Stimulated activated CD8-positive, alpha-beta memory T cell treated with anti-CD3 and anti-CD28 coated beads, Interleukin-4, amount 100 ng/mL, for 1 hour (primary cell): Measurements from ENCODE around the gene PIK3R1.

Source experiments
- DNase-seq, 2 donors: peaks; one replicate each; pipeline ENCODE4 v3.0.0-alpha.2; 2020; ENCODE audit warnings: low read depth in 2 of 2, low spot score in 1 of 2

The PIK3R1 gene

GRCh38 chr5:68290260-68290674 is 74.7 kb downstream of the PIK3R1 start:
- DNase-seq = no peak

- no peak for DNase-seq
Observed at GRCh38 chr5:68290847-68291246, 75.3 kb downstream of the PIK3R1 start.

DNA sequence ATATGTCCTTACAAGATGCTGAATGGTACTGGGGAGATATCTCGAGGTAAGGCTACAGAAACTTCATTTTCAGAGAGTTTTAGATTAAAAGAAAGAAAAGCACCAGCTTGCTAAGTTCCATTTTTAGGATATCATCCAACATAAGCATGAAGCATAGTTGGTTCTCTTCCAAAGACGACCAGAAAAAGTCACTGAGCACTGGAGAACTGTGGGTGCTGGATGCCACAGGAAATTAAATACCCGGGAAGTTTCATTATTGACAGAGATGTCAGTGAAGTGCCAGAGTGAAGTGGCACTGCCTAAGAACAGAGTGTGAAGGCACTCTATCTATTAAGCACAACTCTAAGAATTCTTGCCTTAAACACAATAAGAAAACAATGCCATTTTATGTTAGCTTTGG is 76.8 kb downstream of the PIK3R1 start:
- DNase-seq = no peak

DNA sequence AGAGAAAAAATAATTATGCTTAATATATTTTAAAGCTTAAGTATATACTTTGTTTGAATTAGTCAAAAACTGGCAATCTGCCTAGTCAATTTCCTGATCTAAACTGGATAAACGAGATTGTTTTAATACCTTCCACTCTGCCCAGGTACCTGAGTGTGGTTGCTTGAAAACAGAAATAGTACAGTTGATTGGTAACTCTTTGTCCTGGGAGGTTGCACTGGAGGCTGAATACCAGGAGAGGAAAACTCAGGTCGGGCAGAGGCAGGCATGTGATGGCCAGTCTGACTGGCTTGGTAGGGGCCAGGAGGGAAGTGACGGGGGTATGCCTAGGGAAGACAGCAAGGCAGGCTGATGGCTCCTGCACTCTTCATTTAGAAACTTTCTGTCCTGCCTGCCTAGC is 80.2 kb downstream of the PIK3R1 start:
- no peak for DNase-seq

GRCh38 chr5:68296895-68297294 is 81.3 kb downstream of the PIK3R1 start:
- no peak for DNase-seq

DNA sequence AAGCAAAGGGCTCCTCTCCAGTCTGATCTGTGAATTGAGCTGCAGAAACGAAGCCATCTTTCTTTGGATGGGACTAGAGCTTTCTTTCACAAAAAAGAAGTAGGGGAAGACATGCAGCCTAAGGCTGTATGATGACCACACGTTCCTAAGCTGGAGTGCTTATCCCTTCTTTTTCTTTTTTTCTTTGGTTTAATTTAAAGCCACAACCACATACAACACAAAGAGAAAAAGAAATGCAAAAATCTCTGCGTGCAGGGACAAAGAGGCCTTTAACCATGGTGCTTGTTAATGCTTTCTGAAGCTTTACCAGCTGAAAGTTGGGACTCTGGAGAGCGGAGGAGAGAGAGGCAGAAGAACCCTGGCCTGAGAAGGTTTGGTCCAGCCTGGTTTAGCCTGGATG is 82.1 kb downstream of the PIK3R1 start:
- no peak for DNase-seq

- DNase-seq = no peak
Observed at GRCh38 chr5:68298479-68298878, 82.9 kb downstream of the PIK3R1 start.

- no peak for DNase-seq
Observed at GRCh38 chr5:68299105-68299504, 83.5 kb downstream of the PIK3R1 start.

DNA sequence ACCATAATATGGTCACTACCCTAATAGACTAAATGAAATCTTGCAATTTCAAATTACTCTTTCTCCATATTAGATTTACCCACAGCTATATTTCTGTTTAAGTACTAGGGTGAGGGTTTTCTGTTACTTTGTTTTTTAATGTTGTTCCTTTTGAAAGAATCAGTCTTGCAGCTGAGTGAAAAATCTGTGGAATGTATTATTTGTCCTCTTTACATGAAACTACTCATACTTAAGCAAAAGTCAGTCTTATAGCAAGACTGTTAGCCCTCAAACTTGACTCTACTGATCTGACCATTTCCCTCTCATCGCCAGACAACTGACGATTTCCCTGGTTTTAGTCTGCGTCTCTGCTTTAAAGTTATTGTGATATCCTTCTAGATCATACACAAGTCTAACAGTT is 84.0 kb downstream of the PIK3R1 start:
- no peak for DNase-seq

GRCh38 chr5:68303038-68303738 is 87.6 kb downstream of the PIK3R1 start:
- DNase-seq = no peak

- no peak for DNase-seq
Observed at GRCh38 chr5:68303754-68304420, 88.3 kb downstream of the PIK3R1 start.

DNA sequence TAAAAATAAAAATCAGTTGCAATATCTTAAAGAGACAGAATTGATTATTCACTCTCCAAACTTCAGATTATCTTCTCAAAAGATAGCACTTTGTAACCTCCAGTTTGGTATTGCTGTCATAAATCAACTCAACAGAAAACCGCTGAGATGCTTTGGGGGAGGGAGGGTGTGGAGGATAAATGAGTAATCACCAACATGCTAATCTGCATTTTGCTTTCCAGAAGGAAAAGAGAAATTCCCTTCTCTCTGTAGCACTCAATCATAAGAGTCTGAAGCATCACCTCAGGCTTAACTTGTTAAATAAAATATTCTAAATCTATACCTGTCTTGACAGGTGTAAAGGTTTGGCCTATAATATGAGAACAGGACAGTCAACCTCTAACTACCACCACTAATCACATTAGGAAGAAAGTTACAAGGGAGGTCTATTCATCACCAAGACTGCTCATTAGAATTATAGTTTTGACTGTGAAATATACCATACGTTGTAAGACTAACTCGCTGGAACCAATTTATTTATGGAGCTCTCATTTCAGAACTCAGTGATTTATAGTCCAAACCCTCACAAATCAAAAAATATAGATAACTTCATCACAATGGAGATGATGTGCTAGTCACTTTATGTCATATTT is 89.0 kb downstream of the PIK3R1 start:
- DNase-seq = no peak

DNA sequence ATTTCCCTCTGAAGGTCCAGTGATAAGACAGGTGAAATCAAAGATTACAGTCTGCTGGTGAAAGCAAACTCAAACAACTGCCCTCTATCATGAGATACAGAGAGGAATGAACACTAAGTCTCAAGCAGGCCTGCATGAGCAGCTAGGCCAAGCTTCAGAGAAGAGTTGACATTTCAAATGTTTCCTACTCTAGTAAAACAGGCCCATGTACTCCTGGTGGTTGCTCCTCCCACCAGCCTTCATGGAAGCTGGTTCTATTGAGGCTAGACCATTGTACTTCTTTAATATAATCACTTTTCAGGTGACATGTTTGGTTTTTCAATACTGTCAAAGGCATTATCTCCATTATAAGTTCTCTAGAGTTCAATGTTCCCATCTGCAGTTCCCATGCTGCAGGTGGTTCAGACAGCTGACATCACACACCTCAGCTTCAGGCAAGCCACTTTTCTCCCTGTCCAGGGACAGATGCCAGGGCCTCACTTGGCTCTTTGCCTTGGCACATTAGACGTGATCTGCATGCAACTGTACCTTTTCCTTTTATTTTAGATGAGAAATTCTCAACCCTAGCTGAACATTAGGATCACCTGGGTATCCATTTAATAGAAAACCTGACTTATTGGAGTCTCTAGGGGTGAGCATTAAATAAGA is 89.8 kb downstream of the PIK3R1 start:
- no peak for DNase-seq

DNA sequence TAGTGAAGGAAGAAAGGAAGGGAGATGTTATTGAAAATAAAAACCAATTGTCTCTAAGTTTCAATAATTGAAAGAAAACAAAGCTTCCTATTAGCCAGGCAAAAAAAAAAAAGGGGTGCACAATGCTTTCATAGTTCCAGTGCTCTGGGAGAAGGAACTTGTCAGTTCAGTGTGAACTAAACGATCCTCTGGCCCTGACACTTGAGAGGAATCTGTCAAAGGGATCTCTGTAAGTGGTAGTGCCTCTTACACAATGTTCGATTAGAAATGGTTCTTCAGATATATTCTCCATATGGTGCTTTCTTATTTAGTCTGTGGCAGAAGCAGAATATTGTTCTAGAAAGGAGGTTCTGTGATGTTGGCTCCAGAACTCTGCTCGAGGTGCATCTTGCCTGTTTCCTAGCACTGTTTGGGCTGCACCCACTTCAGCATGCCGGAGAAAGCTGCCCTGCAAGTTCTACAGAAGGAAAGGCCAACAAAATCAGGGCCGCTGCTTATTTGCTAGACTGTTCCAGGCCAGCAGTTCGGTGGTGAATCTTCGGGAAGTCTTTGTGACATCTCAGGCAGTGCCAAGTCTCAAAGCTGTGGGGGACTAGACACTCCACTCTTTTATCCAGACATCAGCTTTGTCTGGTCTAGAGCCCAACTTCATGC is 90.9 kb downstream of the PIK3R1 start:
- DNase-seq = no peak

GRCh38 chr5:68313336-68313735 is 97.8 kb downstream of the PIK3R1 start:
- no peak for DNase-seq

DNA sequence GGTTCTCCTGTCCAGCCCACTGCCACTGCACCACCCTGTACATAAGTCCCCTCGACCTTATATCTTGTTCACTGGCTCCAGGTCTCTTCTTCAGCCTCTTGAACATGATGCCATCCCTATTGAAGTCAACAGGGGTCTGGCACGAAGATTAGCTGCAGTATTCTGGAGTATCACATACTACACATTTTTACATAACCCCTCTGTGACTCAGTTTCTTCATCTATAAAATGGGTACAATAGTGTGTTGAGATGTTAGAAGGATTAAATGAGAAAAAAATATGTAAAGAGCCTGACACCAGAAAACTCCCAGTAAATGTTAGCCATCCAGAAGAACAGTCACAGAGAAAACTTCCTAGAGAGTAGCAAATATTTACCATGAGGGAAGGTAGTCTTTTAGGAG is 98.9 kb downstream of the PIK3R1 start:
- DNase-seq = no peak

DNA sequence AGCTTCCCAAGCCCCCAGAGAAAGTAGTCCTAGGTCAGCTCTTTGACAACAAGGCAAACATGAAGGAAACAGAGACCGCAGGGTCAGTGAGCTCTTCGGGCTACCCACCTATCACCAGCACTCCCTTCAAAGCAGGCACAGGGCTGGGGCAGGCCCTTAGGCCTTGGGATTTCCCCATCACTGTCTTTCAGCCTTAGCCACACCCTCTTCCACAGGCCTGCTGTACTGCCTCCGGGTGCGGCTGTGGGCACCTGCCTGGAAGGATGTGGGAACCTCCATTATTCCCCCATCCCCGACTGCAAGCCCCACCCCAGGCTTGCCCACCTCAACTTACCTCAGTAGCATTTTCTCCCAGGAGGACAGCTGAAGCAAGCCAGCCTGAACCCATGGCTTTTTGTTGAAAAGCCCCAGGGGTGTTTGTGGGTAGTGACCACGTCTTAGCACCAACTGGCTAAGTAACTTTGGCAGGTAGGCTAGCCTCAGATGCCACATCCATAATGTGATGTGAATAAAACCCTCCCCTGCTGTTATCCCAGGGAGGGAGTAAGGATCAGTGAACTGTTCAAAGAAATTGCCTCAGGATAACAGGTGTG is 100.2 kb downstream of the PIK3R1 start:
- no peak for DNase-seq

- no peak for DNase-seq
Observed at GRCh38 chr5:68316469-68316868, 100.9 kb downstream of the PIK3R1 start.

DNA sequence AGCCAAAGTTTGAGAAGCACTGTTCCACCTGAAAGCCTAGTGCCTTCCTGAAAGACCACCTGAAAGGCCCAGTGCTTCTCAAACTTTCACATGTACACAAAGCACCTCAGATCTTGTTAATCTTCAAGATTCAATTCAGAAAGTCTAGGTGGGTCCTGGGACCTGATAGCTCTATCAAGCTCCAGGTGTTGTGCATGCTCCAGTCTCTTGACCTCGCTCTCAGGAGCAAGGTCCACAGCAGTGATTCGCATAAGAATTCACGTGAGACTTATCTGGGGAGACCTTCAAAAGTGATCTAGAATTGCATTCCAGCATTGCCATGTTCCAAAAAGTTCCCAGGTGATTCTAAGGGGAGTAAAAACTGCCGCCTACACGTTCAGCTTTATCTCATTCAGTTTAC is 102.1 kb downstream of the PIK3R1 start:
- no peak for DNase-seq

DNA sequence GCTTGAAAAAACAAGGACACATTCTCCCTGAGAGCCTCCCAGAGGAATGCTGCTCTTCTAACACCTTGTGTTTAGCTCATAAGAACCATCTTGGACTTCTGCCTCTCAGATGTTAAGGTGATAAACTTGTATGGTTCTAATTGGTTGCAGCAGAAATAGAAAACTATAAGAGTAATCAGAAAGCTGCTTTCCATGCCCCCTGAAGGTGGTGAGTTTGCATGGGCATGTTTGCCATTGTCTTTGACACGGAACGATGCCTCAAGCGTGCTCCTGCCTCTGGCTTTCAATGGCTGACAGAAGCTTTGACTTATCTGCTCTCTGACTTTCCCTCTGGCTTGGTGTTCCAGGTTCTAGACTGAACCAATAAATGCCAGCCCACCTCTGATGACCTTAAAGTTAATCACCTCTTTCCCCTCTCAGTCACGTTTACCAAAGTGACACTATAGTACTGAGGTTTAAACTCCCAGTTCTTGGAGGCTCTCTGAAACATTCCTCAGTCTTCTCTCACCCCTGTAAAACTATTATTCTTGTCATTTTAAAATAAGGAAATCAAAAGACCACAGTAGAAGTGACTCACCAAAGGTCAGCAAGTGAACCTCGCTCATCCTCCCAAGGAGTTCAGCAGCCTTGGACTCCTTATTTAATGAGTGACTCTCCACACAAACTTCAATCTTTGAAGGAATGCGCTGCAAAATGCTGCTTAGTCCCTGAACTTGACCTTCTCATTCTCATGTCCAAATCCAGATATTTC is 103.6 kb downstream of the PIK3R1 start:
- no peak for DNase-seq
